ENCODE results near the gene ELP2. TPM values are rescaled to one million over a fixed set of nuclear protein-coding genes. Genes with fewer than 3 reads are reported as not detected.

Gene ELP2
- total RNA-seq, 1 donor from 2014 or later: 171 TPM

GRCh38 chr18:36181898-36182506 lies 52.3 kb downstream of the ELP2 start:
- no peak overlapping the region for H2AFZ ChIP-seq (replicated peaks)
- Mint-ChIP-seq H3K9me3 (no peaks in the 10 kb centered on the region), H3K4me1 (peaks cover 3% of the 10 kb centered on the region), H3K4me3 (no peak overlapping the region), H3K27ac (no peak overlapping the region), H3K36me3 (peaks cover 3% of the 10 kb centered on the region), H3K27me3 (ENCODE audit: insufficient read depth, low read depth) (peaks cover 13% of the 10 kb centered on the region)
- H3K4me3 ChIP-seq: no peak overlapping the region
- H4K20me1 ChIP-seq (ENCODE audit: low read depth): peaks cover 6% of the 10 kb centered on the region
- H3K9ac ChIP-seq: no peak overlapping the region
- H3K36me3 ChIP-seq: no peaks in the 10 kb centered on the region
- peaks cover 31% of the 10 kb centered on the region for H3K27me3 ChIP-seq
- no peaks in the 10 kb centered on the region for H3K79me2 ChIP-seq (ENCODE audit: low read depth)
- no peak for DNase-seq (ENCODE audit: low spot score)
- no peak overlapping the region for H3K4me2 ChIP-seq
- no peaks in the 10 kb centered on the region for H3K9me3 ChIP-seq (ENCODE audit: low read depth)
- H3K4me1 ChIP-seq: no peaks in the 10 kb centered on the region
- TF ChIP-seq CTCF (IDR thresholded peaks at IDR 0.05): no peak
- no peak for TF ChIP-seq EZH2 (IDR thresholded peaks at IDR 0.05)
- TF ChIP-seq EZH2phosphoT487 (IDR thresholded peaks at IDR 0.05): no peak
- H3K27ac ChIP-seq: no peak overlapping the region
- H3F3A ChIP-seq (ENCODE audit: low read depth): peaks cover 3% of the 10 kb centered on the region

GRCh38 chr18:36183033-36183432 lies 53.3 kb downstream of the ELP2 start:
- peaks cover 19% of the 10 kb centered on the region for H3K27me3 Mint-ChIP-seq (ENCODE audit: insufficient read depth, low read depth)
- H3K27ac Mint-ChIP-seq: no peak overlapping the region
- Histone ChIP-seq H3K27ac (no peak overlapping the region), H3K79me2 (ENCODE audit: low read depth) (no peaks in the 10 kb centered on the region), H3F3A (ENCODE audit: low read depth) (peaks cover 4% of the 10 kb centered on the region), H3K4me1 (no peaks in the 10 kb centered on the region), H3K4me2 (no peak overlapping the region), H3K27me3 (peaks cover 42% of the 10 kb centered on the region), H3K4me3 (no peak overlapping the region), H3K9me3 (ENCODE audit: low read depth) (no peaks in the 10 kb centered on the region), H3K36me3 (no peaks in the 10 kb centered on the region), H4K20me1 (ENCODE audit: low read depth) (peaks cover 6% of the 10 kb centered on the region), H2AFZ (replicated peaks) (no peak overlapping the region), H3K9ac (no peak overlapping the region)
- no peak for DNase-seq (ENCODE audit: low spot score)
- H3K36me3 Mint-ChIP-seq: no peaks in the 10 kb centered on the region
- H3K4me1 Mint-ChIP-seq: peaks cover 3% of the 10 kb centered on the region
- no peaks in the 10 kb centered on the region for H3K9me3 Mint-ChIP-seq
- H3K4me3 Mint-ChIP-seq: no peak overlapping the region
- TF ChIP-seq EZH2 (IDR thresholded peaks at IDR 0.05) (no peak), EZH2phosphoT487 (IDR thresholded peaks at IDR 0.05) (no peak), CTCF (IDR thresholded peaks at IDR 0.05) (no peak)

GRCh38 chr18:36183987-36184386 lies 54.3 kb downstream of the ELP2 start:
- no peaks in the 10 kb centered on the region for H3K9me3 Mint-ChIP-seq
- peaks cover 25% of the 10 kb centered on the region for H3K27me3 Mint-ChIP-seq (ENCODE audit: insufficient read depth, low read depth)
- H3K36me3 Mint-ChIP-seq: no peaks in the 10 kb centered on the region
- H4K20me1 ChIP-seq (ENCODE audit: low read depth): peaks cover 15% of the 10 kb centered on the region
- no peak for TF ChIP-seq CTCF (IDR thresholded peaks at IDR 0.05)
- TF ChIP-seq EZH2 (IDR thresholded peaks at IDR 0.05): no peak
- TF ChIP-seq EZH2phosphoT487 (IDR thresholded peaks at IDR 0.05): no peak
- H3K4me3 ChIP-seq: no peak overlapping the region
- no peak overlapping the region for H2AFZ ChIP-seq (replicated peaks)
- H3F3A ChIP-seq (ENCODE audit: low read depth): peaks cover 13% of the 10 kb centered on the region
- no peak overlapping the region for H3K9ac ChIP-seq
- H3K27me3 ChIP-seq: peaks cover 51% of the 10 kb centered on the region
- no peak overlapping the region for H3K4me3 Mint-ChIP-seq
- peaks cover 13% of the 10 kb centered on the region for H3K4me1 Mint-ChIP-seq
- no peak for DNase-seq (ENCODE audit: low spot score)
- H3K27ac ChIP-seq: no peak overlapping the region
- H3K79me2 ChIP-seq (ENCODE audit: low read depth): no peaks in the 10 kb centered on the region
- H3K36me3 ChIP-seq: no peaks in the 10 kb centered on the region
- no peak overlapping the region for H3K4me2 ChIP-seq
- H3K9me3 ChIP-seq (ENCODE audit: low read depth): no peaks in the 10 kb centered on the region
- H3K27ac Mint-ChIP-seq: no peak overlapping the region
- peaks cover 3% of the 10 kb centered on the region for H3K4me1 ChIP-seq

Measured in neural progenitor cell (in vitro differentiated cells).